A673 (cell line): ENCODE data around the gene SORL1-AS1.

Source experiments
- EZH2 ChIP-seq: fragments of 200-600 bp; sonication (generic); IDR thresholded peaks from 2 replicates; pipeline ENCODE4 v1.6.1; 2017; ENCODE audit warnings: borderline replicate concordance, low read depth, mild to moderate bottlenecking, mixed read lengths, antibody characterized with exemption, low read length; ENCODE audit not compliant: poor library complexity, severe bottlenecking
- TF ChIP-seq, protein P1 (sequence below): fragments of 300-800, 200-600 bp; sonication (generic); conservative IDR thresholded peaks from 2 replicates; pipeline ENCODE4 v1.5.1; 2017; ENCODE audit warnings: low read depth, mild to moderate bottlenecking, antibody characterized with exemption, low read length, moderate library complexity, mixed read lengths

GRCh38 chr11:121451178-121451985, 1.4 kb downstream of the SORL1-AS1 start:
- TF ChIP-seq, protein P1, sequence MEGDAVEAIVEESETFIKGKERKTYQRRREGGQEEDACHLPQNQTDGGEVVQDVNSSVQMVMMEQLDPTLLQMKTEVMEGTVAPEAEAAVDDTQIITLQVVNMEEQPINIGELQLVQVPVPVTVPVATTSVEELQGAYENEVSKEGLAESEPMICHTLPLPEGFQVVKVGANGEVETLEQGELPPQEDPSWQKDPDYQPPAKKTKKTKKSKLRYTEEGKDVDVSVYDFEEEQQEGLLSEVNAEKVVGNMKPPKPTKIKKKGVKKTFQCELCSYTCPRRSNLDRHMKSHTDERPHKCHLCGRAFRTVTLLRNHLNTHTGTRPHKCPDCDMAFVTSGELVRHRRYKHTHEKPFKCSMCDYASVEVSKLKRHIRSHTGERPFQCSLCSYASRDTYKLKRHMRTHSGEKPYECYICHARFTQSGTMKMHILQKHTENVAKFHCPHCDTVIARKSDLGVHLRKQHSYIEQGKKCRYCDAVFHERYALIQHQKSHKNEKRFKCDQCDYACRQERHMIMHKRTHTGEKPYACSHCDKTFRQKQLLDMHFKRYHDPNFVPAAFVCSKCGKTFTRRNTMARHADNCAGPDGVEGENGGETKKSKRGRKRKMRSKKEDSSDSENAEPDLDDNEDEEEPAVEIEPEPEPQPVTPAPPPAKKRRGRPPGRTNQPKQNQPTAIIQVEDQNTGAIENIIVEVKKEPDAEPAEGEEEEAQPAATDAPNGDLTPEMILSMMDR, result no peak
- TF ChIP-seq EZH2, result no peak
